ENCODE measurements around the gene SOWAHB. TPM values are rescaled to one million over a fixed set of nuclear protein-coding genes. Genes with fewer than 3 reads are reported as not detected.

SOWAHB gene
- total RNA-seq, 1 donor from 2014 or later, result 0.11 TPM

DNA sequence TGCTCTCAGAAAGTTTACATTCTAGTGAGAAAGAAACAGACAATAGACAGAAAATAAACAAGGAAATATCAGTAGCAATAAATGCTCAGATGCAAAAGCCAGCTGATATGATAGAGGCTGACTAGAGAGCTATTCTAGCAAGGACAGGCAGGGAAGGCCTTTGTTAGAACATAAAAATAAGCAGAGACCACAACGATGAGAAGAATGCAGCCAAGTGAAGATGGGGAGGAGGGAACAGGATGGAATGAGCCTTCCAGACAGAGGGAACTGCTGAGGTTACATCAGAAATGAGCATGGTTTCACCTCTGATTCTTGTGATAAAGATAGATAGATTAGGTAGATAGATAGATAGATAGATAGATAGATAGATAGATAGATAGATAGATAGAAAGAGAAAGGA, 7.6 kb upstream of the SOWAHB start:
- H4K20me1 ChIP-seq (ENCODE audit: low read depth), result no peaks in the 10 kb centered on the region
- H3K36me3 Mint-ChIP-seq, result no peaks in the 10 kb centered on the region
- H3K27me3 Mint-ChIP-seq (ENCODE audit: insufficient read depth, low read depth), result no peaks in the 10 kb centered on the region
- no peaks in the 10 kb centered on the region for H3K36me3 ChIP-seq
- H3K4me1 Mint-ChIP-seq, result no peaks in the 10 kb centered on the region
- DNase-seq (ENCODE audit: low spot score), result no peak
- peaks cover 20% of the 10 kb centered on the region for H3K27me3 ChIP-seq
- no peaks in the 10 kb centered on the region for H3F3A ChIP-seq (ENCODE audit: low read depth)
- H3K4me3 ChIP-seq, result no peak overlapping the region
- no peak overlapping the region for H3K9ac ChIP-seq
- no peak overlapping the region for H3K4me3 Mint-ChIP-seq
- no peak overlapping the region for H3K27ac Mint-ChIP-seq
- no peaks in the 10 kb centered on the region for H3K79me2 ChIP-seq (ENCODE audit: low read depth)
- no peaks in the 10 kb centered on the region for H3K9me3 ChIP-seq (ENCODE audit: low read depth)
- H3K4me1 ChIP-seq, result no peaks in the 10 kb centered on the region
- no peaks in the 10 kb centered on the region for H3K9me3 Mint-ChIP-seq
- no peak overlapping the region for H3K4me2 ChIP-seq
- TF ChIP-seq, protein P1, sequence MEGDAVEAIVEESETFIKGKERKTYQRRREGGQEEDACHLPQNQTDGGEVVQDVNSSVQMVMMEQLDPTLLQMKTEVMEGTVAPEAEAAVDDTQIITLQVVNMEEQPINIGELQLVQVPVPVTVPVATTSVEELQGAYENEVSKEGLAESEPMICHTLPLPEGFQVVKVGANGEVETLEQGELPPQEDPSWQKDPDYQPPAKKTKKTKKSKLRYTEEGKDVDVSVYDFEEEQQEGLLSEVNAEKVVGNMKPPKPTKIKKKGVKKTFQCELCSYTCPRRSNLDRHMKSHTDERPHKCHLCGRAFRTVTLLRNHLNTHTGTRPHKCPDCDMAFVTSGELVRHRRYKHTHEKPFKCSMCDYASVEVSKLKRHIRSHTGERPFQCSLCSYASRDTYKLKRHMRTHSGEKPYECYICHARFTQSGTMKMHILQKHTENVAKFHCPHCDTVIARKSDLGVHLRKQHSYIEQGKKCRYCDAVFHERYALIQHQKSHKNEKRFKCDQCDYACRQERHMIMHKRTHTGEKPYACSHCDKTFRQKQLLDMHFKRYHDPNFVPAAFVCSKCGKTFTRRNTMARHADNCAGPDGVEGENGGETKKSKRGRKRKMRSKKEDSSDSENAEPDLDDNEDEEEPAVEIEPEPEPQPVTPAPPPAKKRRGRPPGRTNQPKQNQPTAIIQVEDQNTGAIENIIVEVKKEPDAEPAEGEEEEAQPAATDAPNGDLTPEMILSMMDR (IDR thresholded peaks at IDR 0.05), result no peak
- TF ChIP-seq EZH2phosphoT487 (IDR thresholded peaks at IDR 0.05), result no peak
- no peak for TF ChIP-seq EZH2 (IDR thresholded peaks at IDR 0.05)
- no peak overlapping the region for H3K27ac ChIP-seq
- no peak overlapping the region for H2AFZ ChIP-seq (replicated peaks)

- Histone ChIP-seq H3K4me2 (no peak overlapping the region), H3K9ac (no peak overlapping the region), H2AFZ (replicated peaks) (no peak overlapping the region), H3K27ac (no peak overlapping the region), H3K79me2 (ENCODE audit: low read depth) (no peaks in the 10 kb centered on the region), H3K27me3 (peaks cover 27% of the 10 kb centered on the region), H4K20me1 (ENCODE audit: low read depth) (no peaks in the 10 kb centered on the region), H3K9me3 (ENCODE audit: low read depth) (no peaks in the 10 kb centered on the region), H3K36me3 (no peaks in the 10 kb centered on the region), H3F3A (ENCODE audit: low read depth) (no peaks in the 10 kb centered on the region), H3K4me3 (no peak overlapping the region), H3K4me1 (no peaks in the 10 kb centered on the region)
- no peak overlapping the region for H3K4me3 Mint-ChIP-seq
- no peaks in the 10 kb centered on the region for H3K4me1 Mint-ChIP-seq
- no peaks in the 10 kb centered on the region for H3K36me3 Mint-ChIP-seq
- H3K27ac Mint-ChIP-seq, result no peak overlapping the region
- H3K27me3 Mint-ChIP-seq (ENCODE audit: insufficient read depth, low read depth), result peaks cover 3% of the 10 kb centered on the region
- peaks cover 2% of the 10 kb centered on the region for H3K9me3 Mint-ChIP-seq
- TF ChIP-seq, protein P1 (IDR thresholded peaks at IDR 0.05), result no peak
- no peak for TF ChIP-seq EZH2 (IDR thresholded peaks at IDR 0.05)
- no peak for TF ChIP-seq EZH2phosphoT487 (IDR thresholded peaks at IDR 0.05)
- no peak for DNase-seq (ENCODE audit: low spot score)
Observed at GRCh38 chr4:76904646-76905190, 6.8 kb upstream of the SOWAHB start.

GRCh38 chr4:76902233-76902890, 4.4 kb upstream of the SOWAHB start:
- no peaks in the 10 kb centered on the region for H4K20me1 ChIP-seq (ENCODE audit: low read depth)
- H3K4me3 Mint-ChIP-seq, result no peak overlapping the region
- H3F3A ChIP-seq (ENCODE audit: low read depth), result peaks cover 12% of the 10 kb centered on the region
- H3K36me3 Mint-ChIP-seq, result no peaks in the 10 kb centered on the region
- no peaks in the 10 kb centered on the region for H3K4me1 ChIP-seq
- no peak overlapping the region for H3K27ac ChIP-seq
- H3K4me1 Mint-ChIP-seq, result no peaks in the 10 kb centered on the region
- H3K79me2 ChIP-seq (ENCODE audit: low read depth), result no peaks in the 10 kb centered on the region
- H3K9me3 ChIP-seq (ENCODE audit: low read depth), result no peaks in the 10 kb centered on the region
- H3K9me3 Mint-ChIP-seq, result peaks cover 2% of the 10 kb centered on the region
- peaks cover 16% of the 10 kb centered on the region for H3K27me3 Mint-ChIP-seq (ENCODE audit: insufficient read depth, low read depth)
- no peak overlapping the region for H3K4me2 ChIP-seq
- no peak overlapping the region for H3K4me3 ChIP-seq
- no peak overlapping the region for H3K9ac ChIP-seq
- H3K27me3 ChIP-seq, result peaks cover 50% of the 10 kb centered on the region
- no peak overlapping the region for H2AFZ ChIP-seq (replicated peaks)
- no peak overlapping the region for H3K27ac Mint-ChIP-seq
- no peak for DNase-seq (ENCODE audit: low spot score)
- TF ChIP-seq EZH2 (IDR thresholded peaks at IDR 0.05), result no peak
- no peak for TF ChIP-seq EZH2phosphoT487 (IDR thresholded peaks at IDR 0.05)
- TF ChIP-seq, protein P1 (IDR thresholded peaks at IDR 0.05), result no peak
- no peaks in the 10 kb centered on the region for H3K36me3 ChIP-seq
